Measurements from ENCODE around the gene GPR21.
A peak's percentile ranks its signal among the peaks of the same experiment; 100 is the strongest.

GPR21 gene, protein sequence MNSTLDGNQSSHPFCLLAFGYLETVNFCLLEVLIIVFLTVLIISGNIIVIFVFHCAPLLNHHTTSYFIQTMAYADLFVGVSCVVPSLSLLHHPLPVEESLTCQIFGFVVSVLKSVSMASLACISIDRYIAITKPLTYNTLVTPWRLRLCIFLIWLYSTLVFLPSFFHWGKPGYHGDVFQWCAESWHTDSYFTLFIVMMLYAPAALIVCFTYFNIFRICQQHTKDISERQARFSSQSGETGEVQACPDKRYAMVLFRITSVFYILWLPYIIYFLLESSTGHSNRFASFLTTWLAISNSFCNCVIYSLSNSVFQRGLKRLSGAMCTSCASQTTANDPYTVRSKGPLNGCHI

DNA sequence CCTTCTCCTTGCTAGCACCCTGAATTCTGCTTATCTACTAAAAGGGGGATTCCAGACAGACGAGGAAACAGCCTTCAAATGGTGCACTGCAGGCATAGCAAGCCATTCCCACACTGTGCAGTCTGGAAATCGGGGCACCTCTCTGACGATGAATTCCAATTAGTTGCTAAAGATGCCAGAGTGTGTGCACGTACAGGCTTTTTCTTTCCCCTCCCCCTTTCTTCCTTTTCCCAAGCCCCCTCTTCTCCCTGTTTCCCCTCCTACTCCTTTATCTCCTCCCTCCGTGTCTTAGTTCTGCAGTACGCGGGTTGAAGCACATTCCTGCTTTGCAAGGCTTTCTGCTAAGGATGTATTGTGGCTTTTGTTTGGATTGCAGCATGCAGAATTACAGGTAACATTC lies at the start of gene GPR21:
Gene GPR21, plus strand, starts transcription at position 316 of the 400 bp plus-strand sequence. CDS start 900 bp downstream, outside the sequence.
- DNase-seq: no peak

DNA sequence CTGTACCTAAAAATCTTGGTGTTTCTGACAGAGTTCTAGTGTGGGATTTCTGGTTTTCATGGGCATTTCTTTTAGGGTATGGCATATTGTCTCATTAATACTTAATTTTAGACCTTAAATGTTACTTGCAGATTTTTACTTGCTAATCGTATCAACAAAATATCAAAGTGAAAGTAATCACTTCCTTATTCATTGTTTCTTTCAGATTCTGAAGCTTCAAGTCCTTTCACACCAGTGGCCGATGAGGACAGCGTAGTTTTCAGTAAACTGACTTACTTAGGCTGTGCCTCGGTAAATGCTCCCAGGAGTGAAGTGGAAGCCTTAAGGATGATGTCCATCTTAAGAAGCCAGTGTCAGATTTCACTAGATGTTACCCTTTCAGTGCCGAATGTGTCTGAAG lies 47.5 kb upstream of the GPR21 start:
- no peak for DNase-seq

DNA sequence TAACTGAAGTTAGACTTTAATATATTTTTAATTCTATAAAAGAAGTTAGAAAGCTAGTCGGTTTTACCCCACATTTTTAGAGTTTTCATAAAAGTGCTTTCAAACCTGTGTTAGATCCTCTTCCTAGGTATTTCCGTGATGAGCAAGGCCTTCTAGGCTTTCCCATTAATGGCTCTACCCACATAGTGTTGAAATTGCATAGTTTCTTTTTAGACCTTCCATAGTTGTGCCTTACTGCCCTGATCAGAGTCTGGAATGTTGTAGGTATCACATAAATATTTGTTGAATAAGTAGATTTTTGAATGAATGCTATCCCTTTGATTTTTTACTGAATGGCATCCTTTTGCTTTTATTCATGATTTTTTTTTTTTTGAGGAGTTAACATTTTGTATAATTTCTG lies 45.3 kb upstream of the GPR21 start:
- no peak for DNase-seq

DNA sequence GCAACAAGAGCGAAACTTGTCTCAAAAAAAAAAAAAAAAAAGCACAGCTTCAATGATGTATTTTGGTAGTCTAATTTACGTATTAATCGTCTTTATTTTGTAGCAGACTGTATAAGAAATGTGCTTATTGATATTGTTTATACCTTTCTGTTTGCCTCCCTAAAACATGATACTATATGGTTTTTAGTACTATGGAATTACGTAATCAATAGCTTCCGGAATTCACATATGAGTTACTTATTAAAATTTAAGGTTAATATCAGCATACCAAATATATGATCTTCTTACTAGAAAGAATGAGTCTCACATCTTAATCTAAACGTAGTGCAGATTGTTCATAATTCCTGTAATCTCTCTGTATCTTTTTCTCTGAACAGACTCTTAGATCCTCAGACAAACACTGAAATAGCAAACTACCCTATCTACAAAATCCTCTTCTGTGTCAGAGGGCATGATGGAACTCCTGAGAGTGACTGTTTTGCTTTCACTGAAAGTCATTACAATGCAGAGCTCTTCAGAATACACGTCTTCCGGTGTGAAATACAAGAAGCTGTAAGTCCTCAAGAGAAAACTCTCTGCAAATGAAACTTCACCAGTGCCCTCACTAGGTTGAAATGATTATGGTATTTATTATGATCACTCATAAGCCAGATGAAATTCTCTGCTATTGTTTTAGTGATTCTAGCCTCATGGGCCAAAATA lies 44.4 kb upstream of the GPR21 start:
- no peak for DNase-seq

DNA sequence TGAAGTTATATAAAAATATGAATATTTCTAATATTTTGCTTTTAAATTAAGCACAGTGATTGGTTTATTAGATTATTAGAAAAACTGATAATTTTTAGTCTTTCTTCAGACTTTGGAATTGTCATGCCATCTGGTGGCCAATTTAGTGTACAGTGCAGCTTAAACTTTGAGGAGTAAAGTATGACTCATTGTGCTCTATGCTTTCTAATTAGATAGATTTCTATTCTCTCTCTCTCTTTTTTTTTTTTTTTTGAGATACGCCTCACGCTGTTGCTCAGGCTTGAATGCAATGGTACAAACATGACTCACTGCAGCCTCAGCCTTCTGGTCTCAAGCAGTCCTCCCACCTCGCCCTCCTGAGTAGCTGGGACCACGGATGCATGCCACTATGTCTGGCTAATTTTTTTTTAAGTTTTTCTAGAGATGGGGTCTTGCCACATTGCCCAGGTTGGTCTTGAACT lies 42.1 kb upstream of the GPR21 start:
- DNase-seq: peak; percentile 64

DNA sequence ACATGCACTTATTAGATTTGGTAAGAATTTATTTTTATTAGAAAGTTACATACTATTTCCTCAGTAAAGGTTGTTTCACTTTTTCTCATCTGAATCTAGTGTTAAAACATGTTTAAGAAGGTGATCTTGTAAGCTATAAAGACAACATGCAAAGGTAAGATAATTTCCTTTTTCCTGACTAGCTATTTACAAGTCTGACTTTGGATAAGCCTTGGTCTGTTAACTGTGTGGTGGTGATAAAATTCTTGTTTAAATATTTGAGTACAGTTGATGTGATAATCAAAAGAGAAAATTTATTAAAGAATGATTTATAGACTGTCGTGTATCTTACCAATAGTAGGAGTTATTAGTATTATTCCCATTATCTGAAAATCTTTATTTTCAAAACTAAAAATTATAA lies 36.9 kb upstream of the GPR21 start:
- no peak for DNase-seq

DNA sequence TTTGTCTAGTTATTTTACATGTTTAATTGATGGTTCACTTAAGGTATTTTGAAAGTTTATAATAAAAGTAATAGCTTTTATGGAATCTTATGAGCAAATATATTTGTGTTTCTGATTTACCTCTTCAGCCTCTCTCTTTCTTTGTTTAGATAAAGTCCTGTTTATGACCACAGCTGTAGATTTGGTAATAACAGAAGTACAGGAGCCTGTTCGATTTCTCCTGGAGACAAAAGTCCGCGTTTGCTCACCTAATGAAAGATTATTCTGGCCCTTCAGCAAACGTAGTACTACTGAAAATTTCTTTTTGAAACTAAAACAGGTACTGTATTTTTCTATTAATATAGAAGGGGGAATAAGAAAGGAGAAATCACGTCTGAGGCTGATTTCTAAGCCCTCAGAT lies 35.0 kb upstream of the GPR21 start:
- no peak for DNase-seq

DNA sequence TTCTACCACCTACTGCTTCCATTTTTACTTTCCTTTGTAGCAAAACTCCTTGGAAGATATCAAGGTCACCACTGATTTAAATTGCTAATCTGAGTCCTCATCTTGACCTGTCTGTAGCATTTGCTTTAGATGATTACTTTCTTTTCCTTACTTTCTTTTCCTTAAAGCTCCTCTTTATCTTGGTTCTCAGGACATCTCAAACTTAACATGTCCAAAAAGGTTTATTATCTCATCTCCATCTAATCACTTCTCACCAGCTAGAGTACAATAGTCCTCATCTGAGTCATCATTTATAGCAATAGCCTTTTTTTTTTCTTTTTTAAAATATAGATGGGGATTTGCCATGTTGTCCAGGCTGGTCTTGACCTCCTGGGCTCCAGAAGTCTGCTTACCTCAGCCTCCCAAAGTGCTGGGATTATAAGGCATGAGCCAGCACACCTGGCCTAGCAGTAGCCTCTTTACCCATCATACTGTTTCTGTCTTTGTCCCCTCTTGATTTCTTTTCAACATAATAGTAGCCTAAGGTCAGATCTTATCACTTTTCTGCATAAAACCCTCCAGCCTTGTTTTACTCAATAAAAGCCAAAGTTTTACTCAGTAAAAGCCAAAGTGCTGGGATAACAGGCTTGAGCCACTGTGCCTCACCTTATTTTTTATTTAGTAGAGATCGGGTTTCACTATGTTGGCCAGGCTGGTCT lies 32.9 kb upstream of the GPR21 start:
- no peak for DNase-seq

DNA sequence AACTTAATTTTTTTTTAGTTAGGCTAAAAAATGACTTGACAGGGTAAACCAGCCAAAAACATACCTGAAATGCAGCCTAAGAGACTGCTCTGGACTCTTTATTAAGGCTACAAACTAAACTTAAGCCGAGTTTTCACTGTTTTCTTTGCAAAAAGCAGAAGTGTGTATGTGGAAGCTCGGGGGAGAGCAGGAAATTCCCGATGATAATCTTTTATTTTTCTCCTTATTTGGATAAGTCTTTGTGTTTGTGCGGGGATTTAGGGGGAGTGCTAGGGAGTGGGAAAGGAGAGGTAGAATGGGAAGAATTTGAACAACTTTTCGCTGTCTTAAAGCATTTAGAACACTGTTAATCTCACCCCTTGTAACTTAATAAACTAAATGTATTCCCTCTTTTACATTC lies 30.7 kb upstream of the GPR21 start:
- DNase-seq: no peak

DNA sequence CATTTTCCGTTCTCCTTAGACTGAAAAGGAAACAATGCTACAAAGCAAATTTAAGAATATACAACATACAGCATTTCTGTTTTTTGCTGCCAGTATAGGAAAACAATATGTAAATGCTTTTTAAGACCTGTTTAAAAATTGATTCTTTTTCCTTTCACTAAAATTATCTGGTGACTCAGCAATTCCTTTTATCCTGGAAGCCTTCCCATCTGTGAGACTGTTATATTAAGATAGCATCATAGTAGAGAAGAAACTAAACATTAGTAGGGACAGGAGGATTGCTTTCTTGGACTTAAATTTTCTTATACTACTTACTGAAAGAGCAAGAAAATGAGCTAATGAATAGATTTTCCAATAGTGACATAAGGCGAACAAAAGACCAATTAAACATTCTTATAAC lies 30.0 kb upstream of the GPR21 start:
- DNase-seq: no peak

DNA sequence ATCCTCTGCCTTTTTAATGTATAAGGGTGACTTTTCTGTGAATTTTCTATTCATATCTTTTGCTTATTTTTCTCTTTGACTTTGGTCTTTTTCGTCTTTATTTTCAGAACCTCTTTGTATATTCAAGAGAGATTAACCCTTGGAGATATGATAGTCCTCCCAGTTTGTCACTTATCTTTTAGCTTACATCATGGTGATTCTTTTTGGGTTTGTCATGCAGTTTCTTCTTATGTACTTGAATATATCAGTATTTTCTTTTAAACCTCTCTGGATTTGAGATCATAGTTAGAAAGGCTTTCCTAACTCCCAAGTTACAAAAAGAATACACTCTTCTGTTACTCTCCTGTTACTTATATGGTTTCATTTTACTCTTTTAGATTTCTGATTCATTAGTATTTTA lies 27.5 kb upstream of the GPR21 start:
- DNase-seq: no peak

DNA sequence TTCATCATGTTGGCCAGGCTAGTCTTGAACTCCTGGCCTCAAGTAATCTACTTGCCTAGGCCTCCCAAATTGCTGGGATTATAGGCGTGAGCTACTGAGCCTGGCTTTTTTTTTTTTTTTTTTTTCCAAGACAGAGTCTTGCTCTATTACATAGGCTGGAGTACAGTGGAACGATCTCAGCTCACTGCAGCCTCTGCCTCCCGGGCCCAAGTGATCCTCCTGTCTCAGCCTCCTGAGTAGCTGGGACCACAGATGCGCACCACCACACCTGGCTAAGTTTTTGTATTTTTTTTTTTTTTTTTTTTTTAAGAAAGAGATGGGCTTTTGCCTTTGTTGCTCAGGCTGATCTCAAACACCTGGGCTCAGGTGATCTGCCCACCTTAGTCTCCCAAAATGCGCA lies 26.2 kb upstream of the GPR21 start:
- DNase-seq: no peak

DNA sequence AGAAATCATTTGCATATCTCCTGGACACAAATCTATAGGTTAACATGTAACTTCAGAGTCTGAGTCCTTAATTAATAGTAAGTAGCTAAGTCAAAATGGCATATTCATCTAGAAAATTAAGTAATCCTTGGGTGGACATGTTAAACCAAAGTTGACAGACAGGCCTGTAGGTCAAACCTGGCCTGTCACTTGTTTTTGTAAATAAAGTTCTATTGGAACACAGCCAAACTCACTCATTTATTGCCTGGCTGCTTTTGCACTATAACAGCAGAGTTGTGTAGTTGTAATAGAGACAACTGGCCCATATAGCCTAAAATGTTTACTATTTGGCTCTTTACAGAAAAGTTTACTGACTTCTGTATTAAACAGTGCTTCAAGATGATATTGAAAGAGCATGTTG lies 24.6 kb upstream of the GPR21 start:
- no peak for DNase-seq

DNA sequence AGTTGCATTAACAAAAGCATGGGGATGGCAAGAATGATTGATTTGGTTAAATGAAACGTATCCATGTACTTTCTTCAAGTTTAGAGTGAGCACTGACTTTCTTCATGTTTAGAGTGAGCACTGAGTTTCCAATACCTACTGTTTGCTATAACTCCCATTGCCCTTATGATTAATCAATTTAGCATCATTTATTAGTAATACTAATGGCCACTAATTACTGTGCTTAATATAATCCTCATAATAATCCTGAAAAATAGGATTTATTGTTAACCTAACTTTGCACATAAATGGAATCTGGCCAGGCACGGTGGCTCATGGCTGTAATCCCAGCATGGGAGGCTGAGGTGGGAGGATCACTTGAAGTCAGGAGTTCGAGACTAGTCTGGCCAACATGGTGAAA lies 22.1 kb upstream of the GPR21 start:
- no peak for DNase-seq

DNA sequence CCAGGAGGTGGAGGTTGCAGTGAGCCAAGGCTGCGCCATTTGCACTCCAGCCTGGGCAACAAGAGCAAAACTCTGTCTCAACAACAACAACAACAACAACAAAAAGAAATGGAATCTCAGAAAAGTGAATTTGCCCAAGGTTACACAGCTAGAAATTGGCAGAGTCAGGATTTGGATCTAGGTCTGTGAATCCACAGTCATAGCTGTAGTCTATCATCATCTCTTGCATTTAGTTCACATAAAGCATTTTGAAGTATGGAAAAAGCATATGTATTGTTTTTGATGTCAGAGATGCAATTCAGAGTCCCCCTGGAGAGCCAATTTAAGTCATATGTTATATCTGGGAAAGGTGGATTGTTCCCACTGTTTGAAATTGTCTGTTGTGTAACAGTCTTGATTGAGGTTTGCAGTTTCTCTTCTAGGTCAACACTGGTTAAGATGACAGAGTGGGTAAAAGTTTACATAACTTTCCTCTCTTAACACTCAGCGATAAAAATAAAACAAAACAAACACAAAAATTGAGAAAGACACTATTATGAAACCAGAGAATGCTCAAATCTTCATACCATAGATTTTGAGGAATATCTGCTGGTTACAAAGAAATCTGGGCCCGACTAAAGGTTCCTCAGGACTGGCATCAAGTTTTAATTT lies 21.5 kb upstream of the GPR21 start:
- DNase-seq: no peak

DNA sequence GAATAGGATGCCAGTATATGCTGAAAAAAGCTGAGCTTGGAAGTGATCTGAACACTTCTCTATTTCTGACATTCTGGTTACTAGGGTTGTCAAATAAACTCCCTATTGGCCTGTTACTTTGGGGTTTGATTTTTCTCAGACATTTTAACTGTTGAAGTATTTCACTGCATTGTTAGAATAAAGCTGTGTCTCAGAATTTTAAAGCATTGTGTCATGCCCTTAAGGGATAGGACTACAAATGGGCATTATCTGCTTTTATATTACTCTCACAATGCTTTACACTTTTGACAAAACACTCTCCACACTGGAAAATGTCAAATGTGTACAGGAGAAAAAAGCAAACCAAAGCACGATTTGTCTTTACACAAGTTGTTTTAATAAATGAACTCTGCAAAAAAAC lies 16.8 kb upstream of the GPR21 start:
- no peak for DNase-seq

DNA sequence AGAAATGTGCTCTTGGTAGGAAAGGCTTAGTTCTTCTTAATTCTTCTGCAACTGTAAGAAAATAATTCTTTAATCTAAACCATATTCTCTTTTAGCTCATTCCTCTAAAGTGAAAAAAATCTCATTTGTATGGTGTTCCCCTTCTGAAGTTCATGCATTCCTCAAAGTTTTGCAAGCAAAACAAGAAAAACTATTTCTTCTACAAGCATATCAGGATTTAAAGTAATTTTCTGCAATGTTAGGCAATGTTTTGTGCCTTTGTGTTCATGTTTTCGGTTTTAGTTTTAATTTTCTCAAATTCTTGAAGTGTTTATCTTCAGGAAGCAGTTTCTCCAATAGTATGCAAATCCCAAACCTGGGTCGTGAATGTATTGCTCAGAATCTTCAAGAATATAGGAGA lies 12.7 kb upstream of the GPR21 start:
- no peak for DNase-seq

DNA sequence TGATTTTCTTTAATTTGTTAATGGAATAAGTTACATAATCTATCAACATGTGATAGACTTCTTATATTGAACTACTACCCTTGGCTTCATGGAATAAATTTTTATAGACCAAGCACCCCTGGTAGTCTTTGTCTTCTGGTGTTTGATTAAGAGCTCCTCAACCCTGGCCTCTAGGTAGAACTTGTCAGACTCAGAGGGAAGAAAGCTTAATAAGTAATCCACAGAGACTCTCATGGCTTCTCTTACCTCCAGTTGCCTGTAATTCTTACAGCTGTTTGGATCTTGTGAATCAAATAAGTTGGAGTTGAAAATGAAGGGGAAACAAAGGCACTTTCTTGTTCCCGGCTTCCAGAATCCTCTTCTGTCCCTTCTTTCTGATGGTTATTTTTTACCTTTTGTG lies 7.0 kb upstream of the GPR21 start:
- no peak for DNase-seq

DNA sequence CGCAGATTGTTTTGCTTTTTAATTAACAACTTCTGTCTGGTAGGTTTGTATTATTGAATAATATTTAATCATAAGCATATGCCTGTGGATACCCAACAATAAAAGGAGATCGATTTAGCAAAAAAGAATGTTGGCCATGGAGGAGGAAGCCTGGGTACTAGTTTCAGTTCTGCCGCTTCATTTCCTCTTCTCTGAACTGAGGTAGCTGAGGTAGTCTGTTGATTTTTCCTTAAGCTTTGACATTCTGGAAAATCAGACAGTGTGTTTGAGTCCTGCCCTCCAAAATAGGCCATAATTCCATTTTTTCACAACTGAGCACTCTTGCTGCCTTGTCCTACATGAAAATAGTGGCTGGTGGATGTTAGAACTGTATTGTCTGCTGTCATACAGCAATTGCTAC lies 6.0 kb upstream of the GPR21 start:
- peak; percentile 39 for DNase-seq

DNA sequence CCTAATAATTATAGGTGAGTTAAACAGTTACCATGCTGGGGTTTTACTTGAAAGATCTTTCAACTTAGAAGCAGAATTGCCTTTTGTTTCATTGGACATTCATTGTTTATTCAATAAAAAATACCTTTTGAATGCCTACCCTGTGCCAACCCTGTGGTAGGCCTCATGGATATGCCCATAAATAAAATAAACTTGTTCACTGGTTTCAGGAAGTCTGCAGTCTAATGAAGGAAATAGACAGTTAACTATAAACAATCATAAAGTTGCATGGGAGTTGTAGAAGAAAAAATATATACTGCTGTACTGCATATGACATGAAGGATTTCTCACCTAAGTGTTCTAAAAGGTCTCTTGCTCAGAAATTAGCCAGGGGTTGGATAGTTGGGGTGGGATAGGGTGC lies 5.3 kb upstream of the GPR21 start:
- no peak for DNase-seq

DNA sequence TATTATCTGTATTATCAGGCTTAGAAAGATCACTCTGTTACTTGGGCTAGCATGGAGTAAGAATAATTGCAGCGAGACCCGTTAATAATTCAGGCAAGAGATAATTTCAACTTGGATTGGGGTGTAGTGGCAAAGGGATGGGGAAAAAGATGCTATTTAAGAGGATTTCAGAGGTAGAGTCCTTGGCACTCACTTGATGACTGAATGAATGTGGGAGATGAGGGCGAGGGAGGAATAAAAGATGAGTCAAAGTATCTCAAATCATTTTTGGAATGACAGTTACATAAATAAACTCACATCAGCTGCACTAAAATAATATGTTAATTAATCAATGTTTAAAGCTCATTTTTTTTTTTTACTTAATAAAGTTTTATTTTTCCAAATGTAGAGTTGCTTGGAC lies 4.5 kb upstream of the GPR21 start:
- no peak for DNase-seq

DNA sequence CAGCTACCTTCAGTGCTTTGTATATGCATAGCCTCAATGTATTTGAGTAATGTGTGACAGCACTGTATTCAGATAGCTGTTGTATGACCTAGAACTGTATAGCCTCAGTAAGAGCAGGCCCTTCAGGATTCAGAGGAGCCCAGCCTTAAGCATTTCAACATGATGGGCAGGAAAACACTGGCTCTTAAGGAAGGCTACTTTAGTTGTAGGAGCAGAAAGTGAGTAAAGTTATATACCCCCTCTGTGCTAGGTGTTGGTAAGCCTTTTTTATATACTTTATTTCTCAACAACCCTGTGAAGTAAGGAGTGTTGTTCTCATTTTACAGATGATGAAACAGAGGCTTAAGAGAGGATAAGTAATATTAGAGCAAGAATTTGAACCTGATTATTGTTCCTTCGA lies 1.5 kb upstream of the GPR21 start:
- DNase-seq: no peak

DNA sequence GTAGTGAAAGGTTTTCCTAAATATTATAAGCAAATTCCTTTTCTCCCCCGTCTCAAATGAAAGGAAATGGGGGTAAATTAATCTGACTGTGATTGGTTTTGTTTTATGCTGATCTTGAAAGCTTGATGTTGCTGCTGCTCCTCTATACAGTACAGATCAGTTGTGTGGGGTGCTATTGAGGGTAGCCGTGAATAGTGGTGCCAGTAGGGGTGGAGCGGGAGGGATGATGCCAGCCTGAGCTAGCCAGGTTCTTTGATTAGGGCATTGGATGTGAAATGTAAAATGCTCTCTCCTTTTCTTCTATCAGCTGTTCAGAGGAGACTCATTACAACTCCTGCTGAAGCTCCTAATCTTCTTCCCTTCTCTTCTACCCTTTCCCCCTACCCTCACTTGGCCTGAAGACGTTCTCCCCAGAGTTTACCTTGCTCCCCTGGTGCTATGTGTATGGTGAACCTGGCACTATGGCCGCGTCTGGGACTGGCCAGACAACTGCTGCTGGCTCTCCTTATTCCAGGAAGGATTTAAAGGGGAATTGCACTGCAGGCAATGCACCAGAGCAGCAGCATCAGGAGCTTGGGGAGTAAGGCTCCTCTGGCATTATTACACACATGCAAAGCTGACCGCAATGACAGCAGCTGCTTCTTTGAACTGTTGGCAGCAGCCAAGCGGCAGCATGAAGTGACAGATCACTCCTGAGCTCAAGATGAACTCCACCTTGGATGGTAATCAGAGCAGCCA lies 566 bp downstream of the GPR21 start:
- DNase-seq: no peak
